ENCODE data around the gene NCS1. TPM values are rescaled to one million over a fixed set of nuclear protein-coding genes. Genes with fewer than 3 reads are reported as not detected.

The NCS1 gene
- total RNA-seq, 1 donor from 2014 or later = 59.7 TPM

DNA sequence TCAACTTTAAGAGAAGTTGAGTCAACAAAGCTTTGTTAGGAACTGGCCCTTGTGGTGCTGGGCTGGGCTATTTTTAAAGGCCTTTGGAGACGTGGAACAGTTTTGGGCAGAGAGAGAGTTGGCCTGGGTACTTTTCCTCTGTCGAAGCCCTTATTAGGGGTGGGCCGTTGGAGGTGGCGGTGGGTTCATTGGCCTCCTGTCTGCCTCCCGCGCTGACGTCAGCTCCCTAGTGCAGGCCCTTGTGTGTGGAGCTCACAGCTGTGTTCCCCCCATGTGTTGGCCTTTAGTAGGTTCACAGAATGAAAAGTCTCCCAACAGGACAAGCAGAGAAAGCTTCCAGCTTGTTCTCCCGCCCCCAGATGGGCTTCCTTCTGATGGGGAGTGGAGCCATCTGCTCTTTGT lies 2.7 kb downstream of the NCS1 start:
- no peak for DNase-seq (ENCODE audit: low read depth)

DNA sequence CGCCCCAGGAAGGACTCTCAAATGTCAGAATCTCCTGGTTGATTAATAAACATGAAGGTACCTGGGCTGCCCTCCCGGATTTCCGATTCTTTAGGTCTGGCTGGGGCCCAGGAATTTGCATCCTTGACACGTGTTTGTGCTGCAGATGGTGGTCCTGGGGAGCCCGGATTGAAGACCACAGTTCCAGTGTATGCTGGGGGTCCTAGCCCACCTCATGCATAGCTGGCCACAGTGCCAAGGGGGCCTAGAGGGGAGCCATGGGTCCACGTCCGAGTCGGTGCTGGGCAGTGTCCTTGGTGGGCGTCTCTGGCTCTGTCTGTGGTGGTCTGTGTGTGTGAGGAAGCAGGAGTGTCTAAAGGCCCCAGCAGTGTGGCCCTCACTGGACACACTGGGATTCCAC lies 3.2 kb downstream of the NCS1 start:
- DNase-seq (ENCODE audit: low read depth) = no peak

DNA sequence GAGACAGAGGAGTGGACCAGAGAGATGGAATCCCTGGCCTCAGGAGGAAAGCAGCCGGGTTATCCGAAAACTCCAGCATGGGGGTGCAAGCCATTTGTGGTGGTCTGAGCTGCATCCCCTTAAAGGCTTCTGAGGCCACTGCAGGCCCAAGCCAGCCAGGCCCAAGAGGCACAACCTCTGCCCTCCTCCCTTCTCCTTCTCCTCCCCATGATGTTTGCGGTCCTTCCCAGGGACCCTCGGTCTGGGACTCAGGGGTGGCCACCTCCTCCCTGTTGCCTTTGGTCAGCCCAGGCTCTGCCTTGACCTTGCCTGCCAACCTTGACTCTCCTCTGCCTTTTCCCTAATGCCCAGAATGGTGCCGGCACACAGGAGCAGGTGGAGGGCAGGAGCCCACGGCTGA lies 4.6 kb downstream of the NCS1 start:
- DNase-seq (ENCODE audit: low read depth) = no peak

DNA sequence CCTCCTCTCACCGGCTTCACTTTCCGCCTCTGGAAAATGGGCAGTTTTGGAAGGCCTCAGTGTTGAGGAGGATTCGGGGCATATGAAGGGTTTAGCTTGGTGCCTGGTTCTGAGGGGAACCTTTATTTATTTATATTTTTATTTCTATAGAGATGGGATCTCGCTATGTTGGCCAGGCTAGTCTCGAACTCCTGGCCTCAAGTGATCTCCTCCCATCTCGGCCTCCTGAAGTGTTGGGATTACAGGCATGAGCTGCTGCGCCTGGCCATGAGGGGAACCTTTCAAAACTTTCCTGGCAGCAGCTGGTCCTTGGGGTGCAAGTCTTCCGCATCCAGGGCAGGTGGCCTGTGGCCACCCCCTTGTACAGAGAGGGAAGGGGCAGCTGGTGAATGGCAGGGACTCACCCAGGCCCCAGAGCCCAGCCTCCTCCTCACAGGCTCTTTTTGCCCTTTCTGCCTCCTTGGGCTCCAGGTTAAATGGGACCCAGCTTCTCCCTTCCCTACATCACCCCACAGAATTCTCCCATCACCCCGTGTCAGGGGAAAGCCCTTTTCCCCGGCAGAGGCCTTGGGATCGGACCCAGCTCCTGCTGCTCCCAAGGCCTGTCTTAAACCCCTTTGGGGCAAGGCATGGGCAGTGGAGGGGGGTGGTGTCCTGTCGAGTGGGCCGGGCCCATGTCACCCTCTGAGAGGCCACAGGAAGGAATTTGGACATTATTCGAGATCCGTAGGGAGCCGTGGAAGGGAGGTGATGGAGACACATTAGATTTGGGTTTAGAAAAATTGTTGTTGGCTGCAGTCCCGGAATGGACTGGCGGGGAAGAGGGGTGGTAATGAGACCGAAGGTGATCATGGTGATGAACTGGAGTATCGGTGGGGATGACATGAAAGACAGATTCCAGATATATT lies 5.9 kb downstream of the NCS1 start:
- DNase-seq (ENCODE audit: low read depth) = no peak

DNA sequence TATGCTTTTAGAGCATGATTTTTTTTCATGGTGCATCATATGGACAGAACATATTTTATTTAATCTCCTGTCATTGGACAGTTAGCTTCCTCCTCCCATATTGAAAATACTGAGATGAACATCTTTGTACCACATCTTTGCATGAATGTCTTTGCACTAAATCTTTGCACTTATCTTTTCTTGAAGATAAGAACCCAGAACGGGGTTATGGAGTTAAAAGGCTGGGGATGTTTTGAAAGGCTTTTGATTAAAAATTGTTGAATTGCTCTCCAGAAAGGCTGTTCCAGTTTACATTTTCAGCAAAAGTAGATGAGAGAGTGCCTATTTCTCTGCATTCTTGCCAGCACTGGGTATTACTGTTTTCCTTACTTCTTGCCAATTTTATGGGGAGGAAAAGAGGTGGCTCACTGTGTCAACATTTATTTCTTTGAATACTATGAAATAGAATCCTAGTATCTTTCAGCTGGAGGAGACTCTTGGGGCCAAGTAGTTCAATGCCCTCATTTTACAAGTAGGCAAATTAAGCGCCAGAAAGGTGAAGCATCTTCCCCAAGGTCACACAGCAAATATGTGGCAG lies 7.2 kb downstream of the NCS1 start:
- no peak for DNase-seq (ENCODE audit: low read depth)

DNA sequence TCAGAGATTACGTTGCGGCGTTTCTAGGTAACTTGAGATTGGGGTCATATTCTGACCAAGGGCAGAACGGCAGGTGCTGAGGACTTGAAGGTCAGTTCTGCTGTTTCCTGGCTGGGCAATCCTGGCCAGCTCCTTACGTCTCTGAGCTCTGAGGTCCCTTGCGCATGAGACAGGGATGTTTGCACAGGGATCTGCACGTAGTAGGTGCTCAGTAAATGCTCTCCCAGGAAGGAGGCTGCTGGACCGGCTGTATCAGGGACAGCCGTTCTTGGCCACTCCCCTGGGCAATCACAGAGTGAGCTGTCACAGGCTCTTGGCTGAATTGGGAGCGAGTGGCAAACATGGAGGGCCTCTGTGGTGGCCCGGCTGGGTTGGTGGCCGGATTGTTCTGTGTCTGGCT lies 8.3 kb downstream of the NCS1 start:
- no peak for DNase-seq (ENCODE audit: low read depth)

DNA sequence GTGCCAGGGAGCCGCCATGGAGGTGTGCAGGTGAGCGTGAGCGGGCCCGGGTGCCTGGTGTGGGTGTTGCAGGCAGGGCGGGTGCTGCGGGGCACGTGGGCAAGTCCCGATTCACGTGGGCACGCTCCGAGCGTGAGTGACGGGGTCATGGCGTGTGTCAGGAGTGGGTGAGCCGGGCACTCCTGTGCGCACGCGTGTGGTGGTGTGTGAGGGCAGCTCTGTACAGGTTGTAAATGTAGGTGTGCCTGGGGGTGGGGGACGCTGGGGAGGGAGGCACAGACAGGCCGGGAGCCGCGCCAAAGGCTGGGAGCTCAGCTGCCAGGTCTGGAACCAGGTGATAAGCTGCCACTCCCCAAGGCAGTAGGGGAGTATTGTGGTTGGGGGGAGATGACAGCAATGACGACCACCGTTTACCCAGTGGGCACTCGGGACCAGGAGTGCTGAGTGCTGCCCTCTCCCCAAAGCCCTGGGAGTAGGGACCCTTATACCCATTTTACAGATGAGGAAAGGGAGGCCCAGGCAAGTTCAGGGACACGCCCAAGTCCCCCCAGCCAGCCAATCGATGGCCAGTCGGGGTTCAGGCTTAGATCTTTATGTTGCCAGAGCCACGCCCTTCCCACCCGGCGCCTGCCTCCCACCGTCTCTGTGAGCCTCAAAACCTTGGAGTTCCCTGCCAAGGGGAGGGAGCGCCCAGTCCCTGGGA lies 9.6 kb downstream of the NCS1 start:
- DNase-seq (ENCODE audit: low read depth) = no peak

DNA sequence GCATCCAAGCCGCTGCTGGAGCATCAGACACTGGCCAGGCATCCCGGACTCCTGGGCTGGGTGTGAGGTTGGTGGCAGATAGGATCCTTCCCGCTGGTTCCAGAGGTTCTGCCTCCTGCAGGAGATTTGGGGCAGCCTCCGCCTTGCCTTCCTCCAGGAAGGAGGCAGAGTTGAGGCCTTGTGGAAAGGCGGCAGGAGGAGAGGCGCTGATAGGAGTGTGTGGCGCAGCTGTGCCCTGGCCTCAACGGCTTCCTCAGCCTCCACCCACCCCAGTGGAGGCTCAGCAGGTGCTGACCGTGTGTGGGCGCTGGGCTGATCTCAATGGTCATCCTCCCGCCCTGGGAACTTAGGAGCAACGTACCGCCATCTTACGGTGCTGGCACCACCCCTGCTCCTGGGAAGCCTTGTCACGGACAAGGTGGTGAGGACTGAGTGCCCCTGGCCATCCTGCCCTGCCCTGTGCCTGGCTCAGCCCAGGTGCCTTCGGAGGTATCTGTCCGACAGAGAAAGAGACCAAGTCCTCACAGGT lies 10.2 kb downstream of the NCS1 start:
- DNase-seq (ENCODE audit: low read depth) = no peak

DNA sequence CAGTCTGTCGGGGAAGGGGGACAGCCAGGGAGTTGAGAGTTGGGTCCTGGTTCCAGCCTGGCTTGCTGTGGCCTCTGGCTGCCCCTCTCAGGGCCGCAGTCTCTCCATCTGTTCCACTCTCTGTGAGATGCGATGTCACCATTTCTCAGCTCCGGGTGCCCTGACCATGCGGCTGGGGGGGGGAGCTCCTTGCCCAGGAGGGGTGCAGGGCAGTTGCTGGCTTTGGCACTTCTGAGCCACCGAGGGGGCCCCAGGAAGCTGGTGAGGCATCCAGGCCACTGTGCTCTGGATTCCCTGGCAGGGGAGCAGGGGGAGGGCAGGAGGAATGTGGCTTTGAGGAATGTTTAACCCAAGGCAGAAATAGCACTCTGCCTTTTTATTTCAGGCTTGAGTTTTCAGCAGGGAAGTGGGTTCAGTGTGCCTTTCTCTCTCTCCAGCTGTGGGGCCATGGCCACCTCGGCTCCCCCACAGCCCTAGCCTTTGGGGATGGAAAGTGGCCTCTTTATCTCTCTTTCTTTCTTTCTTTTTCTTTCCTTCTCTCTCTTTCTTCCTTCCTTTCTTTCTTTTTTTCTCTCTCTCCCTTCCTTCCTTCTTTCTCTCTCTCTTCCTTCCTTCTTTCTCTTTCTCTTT lies 11.0 kb downstream of the NCS1 start:
- peak; percentile 92 for DNase-seq (ENCODE audit: low read depth)

DNA sequence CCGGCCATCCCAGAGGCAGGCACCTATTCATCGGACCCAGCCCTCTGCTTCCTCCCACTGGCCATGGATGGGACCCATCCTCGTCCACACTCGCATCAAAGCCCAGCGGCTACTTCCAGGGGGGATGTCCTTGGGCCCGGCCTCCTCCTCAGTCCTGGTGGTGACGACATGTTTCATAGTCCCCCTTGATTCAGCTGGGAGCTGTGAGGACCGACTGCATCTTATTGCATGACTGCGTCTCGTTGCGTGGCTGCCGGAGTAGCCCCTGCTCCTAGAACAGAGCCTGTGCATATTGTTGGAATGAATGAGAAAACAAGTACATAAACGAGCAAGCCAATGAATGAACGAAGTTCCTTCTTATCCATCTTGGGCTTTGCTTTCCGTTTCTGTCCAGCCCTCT lies 12.8 kb downstream of the NCS1 start:
- no peak for DNase-seq (ENCODE audit: low read depth)

DNA sequence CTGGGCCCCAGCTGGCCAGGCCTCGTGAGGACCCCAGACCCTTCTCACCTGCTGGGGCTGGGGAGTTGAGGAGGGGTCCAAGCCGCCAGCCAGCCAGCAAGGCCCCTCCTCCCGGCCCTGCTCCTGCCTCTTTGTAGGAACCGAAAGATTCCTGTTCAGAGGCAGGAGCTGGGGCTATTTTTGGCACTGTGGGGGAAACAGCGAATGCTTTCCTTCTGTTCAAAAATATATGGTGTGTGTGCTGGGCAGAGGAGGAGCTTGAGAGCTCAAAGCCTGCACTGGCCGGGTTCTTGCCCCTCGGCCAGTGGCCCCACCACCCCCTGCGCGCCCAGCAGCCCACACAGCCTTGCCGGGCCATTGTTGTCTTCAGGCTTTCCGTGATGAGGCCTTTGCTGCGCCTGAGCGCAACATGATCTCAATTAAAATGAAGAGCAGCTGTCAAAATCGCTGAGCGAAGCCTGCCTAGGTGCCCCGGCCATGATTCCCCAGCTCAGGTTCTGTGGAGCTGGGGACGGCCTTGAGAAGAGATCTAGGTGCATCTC lies 13.4 kb downstream of the NCS1 start:
- DNase-seq (ENCODE audit: low read depth) = no peak

DNA sequence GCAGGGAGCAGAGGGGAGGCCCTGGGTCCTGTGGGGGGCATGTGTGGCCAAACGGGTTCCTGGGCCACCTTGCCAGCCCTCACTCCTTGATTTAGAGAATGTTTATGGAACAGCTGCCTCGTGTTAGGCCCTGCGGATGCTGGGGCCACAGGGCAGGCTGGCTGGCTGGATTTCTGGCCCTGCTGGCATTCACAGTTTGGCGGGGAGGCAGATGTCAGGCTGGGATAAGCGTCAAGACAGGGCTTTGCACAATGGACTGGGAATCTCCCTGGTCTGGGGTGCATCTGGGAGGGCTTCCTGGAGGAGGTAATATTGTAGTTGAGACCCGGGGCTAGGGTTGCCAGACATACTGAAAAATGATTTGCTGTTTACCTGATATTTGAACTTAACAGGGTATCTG lies 13.8 kb downstream of the NCS1 start:
- no peak for DNase-seq (ENCODE audit: low read depth)

DNA sequence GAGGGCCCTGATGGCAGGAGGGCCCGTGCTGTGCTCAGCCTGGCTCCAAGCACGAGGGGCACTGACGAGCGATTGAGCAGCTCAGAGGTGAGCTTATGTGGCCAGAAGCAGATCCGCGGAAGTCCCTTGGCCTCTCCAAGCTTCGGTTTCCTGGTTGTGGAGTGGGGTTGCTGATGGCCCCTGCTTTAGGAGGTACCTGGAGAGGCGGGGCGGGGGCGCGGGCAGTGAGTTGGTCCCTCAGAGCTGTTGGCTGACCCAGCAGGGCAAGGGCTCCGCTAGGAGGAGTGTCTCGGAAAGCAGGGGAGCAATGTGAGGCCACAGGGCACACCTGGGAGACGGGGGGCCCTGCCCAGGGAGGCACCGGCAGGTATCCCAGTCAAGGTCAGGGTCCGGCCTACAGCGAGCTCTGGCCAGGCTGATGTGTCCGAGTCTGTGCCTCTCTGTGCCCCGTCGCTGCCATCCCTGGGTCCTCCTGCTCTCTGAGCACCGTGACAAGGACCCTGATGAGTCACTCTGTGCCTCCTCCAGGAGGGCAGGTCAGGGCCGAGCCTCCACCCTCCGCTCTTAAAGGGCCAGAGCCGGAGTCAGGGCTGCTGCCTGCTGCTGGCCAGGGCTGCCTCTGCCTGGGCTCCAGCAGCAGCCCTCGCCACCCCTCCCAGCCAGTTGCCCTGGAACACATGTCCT lies 14.8 kb downstream of the NCS1 start:
- peak; percentile 64 for DNase-seq (ENCODE audit: low read depth)

DNA sequence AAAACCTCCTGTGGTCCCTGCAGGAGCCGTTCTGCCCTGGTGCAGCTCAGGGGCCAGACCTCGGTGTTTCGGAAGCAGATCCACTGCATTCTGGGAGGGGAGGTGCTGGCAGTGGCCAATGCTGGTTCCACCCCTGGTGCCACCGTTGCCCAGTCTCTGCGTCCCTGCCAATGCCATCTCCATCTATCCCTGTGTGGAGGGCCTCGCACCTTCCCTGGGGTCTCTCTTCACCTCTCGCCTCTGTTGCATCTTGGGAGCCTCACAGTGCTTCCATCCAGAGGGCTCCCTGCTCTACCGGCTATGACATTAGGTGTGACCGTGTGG lies 15.3 kb downstream of the NCS1 start:
- no peak for DNase-seq (ENCODE audit: low read depth)

DNA sequence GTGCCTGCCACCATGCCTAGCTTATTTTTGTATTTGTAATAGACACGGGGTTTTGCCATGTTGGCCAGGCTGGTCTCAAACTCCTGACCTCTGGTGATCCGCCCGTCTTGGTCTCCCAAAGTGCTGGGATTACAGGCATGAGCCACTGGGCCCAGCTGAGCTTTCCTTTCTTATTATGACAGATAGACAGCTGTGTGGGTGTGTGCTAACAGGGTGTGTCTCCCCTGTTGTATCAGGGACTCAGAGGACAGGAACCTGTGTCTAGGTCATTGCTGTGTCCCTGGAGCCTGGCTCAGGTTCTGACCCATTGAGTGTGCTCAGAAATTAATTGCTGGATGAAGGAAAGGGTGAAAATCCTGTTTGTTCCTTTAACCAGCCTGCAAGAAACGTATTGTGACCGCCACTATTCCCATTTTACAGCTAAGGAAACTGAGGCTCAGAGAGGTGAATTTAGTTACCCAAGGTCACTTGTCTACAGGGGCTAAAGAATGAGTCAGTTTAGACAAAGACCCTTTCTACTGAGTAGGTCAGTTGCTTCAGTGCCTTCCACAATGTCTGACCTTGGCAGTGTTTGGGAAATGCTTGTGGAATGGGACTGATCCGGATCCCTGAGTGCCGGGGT lies 16.8 kb downstream of the NCS1 start:
- DNase-seq (ENCODE audit: low read depth) = peak; percentile 69

DNA sequence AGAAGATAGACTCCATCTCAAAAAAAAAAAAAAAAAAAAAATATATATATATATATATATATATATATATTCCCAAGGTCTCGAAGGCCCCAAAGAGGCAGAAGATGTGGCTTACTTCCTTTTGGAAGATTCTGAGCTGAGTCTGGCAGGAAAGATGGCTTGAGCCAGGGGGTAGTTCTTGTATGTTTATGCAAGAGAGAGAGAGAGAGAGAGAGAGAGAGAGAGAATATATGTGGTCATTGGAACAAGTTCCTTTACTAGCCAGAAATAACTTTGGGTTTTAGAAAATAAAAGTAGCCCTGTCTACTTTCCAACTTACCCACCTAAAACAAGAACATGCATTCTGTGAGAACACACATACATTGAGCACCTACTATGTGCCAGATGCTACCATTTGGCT lies 17.6 kb downstream of the NCS1 start:
- no peak for DNase-seq (ENCODE audit: low read depth)

DNA sequence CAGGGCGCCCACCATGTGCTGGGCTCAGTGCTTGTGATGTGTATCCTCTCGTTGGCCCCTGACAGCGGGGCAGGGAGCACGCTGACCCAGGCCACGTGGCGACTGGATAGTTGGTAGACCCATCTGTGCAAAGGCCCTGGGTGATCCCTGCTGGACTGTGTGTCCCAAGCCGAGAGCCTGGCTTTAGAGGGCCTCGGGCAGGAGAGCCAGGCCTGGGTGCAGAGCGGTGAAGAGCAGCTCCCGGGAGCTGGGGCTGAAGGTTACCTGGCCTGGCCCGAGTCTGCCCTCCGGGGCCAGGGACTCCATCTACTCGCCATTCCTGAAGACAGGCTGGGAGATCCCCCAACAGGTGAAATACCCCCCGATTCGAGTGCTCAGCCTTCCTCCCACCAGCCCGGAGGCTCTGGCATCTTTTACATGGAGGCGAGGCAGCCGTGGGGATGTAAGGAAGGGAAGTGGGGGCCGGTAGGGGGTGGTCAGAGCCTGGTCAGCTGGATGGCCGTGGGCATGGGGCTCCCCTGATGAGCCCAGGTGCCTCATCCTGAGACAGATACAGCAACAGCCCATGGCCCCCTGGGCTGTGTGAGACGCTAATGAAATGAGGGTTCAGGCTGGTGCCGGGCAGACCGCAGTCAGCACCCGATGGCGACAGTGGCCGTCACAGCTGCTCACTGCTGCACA lies 19.0 kb downstream of the NCS1 start:
- DNase-seq (ENCODE audit: low read depth) = no peak

DNA sequence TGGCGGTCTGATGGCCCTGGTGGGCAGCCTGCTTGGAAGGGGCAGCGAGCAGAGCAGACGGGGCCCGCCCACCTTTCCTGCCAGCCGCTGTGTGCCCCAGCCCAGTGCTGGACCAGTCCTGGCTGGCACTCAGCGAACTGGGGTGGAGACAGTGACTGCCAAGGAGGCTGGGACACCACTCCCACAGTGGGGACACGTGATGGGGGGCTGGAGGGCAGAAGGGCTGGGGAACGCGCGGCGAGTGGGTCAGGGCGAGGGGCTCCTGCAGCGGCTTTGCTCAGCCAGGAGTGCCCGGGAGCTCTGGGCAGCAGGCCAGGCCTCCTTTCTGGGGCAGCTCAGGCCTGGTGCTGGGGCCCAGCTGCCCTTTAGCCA lies 19.5 kb downstream of the NCS1 start:
- DNase-seq (ENCODE audit: low read depth) = no peak

DNA sequence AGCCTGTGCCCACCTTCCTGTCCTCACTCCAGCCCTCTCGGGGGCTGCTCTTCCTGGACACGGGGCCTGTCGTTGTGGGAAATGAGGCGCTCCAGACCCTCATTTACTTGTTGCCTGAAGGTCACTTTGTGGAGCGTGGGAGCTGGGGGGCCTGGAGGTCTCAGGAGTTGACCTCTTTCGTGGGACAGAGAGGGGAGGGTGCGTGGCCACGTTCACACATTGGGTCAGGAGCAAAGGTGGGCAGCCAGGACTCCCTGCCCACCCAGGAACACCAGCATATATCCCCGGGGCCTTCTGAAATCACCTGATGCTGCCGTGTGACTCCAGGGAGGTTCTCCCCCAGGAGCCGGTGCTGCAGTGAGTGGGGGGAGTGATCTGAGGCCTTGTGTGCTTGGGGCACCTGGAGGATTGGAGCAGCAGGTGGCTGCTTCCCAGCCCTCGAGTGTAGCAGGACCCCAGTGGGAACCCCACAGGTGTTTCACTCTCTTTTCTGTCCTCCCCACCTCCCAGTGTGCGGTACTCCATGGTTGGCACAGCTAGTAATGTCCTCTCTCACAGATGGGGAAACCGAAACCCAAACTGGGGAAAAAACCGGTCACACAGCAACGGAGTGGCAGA lies 20.3 kb downstream of the NCS1 start:
- no peak for DNase-seq (ENCODE audit: low read depth)

DNA sequence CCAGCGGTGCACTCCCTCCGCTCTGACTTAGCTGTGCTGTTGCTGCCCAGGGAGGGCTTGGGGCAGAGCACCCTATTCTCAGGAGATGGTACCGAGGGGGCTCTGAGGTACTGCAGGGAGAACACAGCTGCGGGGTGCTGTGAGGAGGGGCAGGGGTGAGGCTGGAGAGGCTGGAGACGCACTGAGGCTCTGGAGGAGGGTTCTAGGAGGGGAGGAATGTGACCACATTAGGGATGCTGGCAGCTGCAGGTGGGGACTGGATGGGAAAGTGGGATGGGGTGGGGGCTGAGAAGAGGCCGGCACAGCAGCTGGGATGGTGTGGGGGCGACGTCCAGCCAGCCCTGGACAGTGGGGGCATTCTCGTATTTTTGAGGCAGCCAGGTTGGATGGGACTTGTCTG lies 20.9 kb downstream of the NCS1 start:
- DNase-seq (ENCODE audit: low read depth) = no peak

All from myocyte (in vitro differentiated cells).